GM18868 (cell line): ENCODE results near the gene SLC7A10.
"Not testable (repeated sequence)": the region's sequence is repeated elsewhere in the genome, so short reads cannot be mapped to it uniquely, and the experiment has no call there.

Experiments
- ATAC-seq: cut with Tn5 transposase; IDR thresholded peaks from one replicate; pipeline ENCODE4 v1.9.1; 2021; ENCODE audit warnings: mild to moderate bottlenecking, moderate library complexity; ENCODE audit not compliant: unreplicated experiment

Gene SLC7A10

GRCh38 chr19:33204136-33204973, 21.3 kb downstream of the SLC7A10 start:
- ATAC-seq = no peak

GRCh38 chr19:33203529-33203928, 22.1 kb downstream of the SLC7A10 start:
- ATAC-seq = no peak

- ATAC-seq = no peak
Measured at GRCh38 chr19:33202546-33203507, 22.8 kb downstream of the SLC7A10 start.

GRCh38 chr19:33201886-33202545, 23.6 kb downstream of the SLC7A10 start:
- no peak for ATAC-seq

- ATAC-seq = no peak
Measured at GRCh38 chr19:33201473-33201872, 24.2 kb downstream of the SLC7A10 start.

GRCh38 chr19:33199441-33200265, 26.0 kb downstream of the SLC7A10 start:
- ATAC-seq = no peak

- ATAC-seq = no peak
Measured at GRCh38 chr19:33198169-33198568, 27.5 kb downstream of the SLC7A10 start.

- ATAC-seq = no peak
Measured at GRCh38 chr19:33197591-33198000, 28.1 kb downstream of the SLC7A10 start.

GRCh38 chr19:33196446-33197193, 29.0 kb downstream of the SLC7A10 start:
- ATAC-seq = no peak

GRCh38 chr19:33195645-33196347, 29.9 kb downstream of the SLC7A10 start:
- ATAC-seq = no peak

- no peak for ATAC-seq
Measured at GRCh38 chr19:33194886-33195644, 30.6 kb downstream of the SLC7A10 start.

GRCh38 chr19:33194532-33194885, 31.1 kb downstream of the SLC7A10 start:
- no peak for ATAC-seq

GRCh38 chr19:33193865-33194362, 31.7 kb downstream of the SLC7A10 start, which contains the start of gene LRP3:
Gene LRP3, plus strand, starts transcription at chr19:33194330. Its CDS starts 456 bp downstream, at chr19:33194786.
- no peak for ATAC-seq

- ATAC-seq = no peak
Measured at GRCh38 chr19:33193269-33193864, 32.3 kb downstream of the SLC7A10 start.

GRCh38 chr19:33192010-33192409, 33.6 kb downstream of the SLC7A10 start:
- no peak for ATAC-seq

GRCh38 chr19:33191501-33191900, 34.1 kb downstream of the SLC7A10 start:
- no peak for ATAC-seq

GRCh38 chr19:33191092-33191491, 34.6 kb downstream of the SLC7A10 start:
- ATAC-seq = not testable (repeated sequence)

GRCh38 chr19:33189453-33189852, 36.2 kb downstream of the SLC7A10 start:
- no peak for ATAC-seq
